Kidney epithelial cell (primary cell): ENCODE measurements around the gene NBEAL1. TPM values are rescaled to one million over a fixed set of nuclear protein-coding genes. Genes with fewer than 3 reads are reported as not detected.
"Not testable (repeated sequence)": the region's sequence is repeated elsewhere in the genome, so short reads cannot be mapped to it uniquely, and the experiment has no call there.

Experiments
- DNase-seq: peaks from one replicate; pipeline ENCODE4 v3.0.0-alpha.2; 2010; ENCODE audit warnings: low read depth
- H3K27me3 ChIP-seq: 2 replicates; pipeline ENCODE4 v1.6.0; 2011; ENCODE audit warnings: low read length; ENCODE audit not compliant: control insufficient read depth, insufficient read depth
- H3K36me3 ChIP-seq: 2 replicates; pipeline ENCODE4 v1.5.1; 2011; ENCODE audit warnings: low read length; ENCODE audit not compliant: control insufficient read depth, insufficient read depth
- H3K4me3 ChIP-seq: 2 replicates; pipeline ENCODE4 v1.5.1; 2011; ENCODE audit warnings: low read depth, mild to moderate bottlenecking, control low read depth, low read length
- CTCF ChIP-seq: IDR thresholded peaks from 2 replicates; pipeline ENCODE4 v1.5.1; 2011; ENCODE audit warnings: mild to moderate bottlenecking, moderate library complexity, low read length, control low read depth, inconsistent platforms; ENCODE audit not compliant: insufficient read depth, poor library complexity, severe bottlenecking
- total RNA-seq: library from RNA; depleted of rRNA; stranded (reverse); fragments of >200 nt; gene quantifications from 2 replicates; pipeline ENCODE4 v1.2.3, GENCODE V29; 2015

Gene NBEAL1
- total RNA-seq, 1 donor from 2014 or later: 16.0 TPM

GRCh38 chr2:203143391-203143790 is 128.7 kb downstream of the NBEAL1 start:
- TF ChIP-seq CTCF: no peak
- no peaks in the 10 kb centered on the region for H3K36me3 ChIP-seq
- DNase-seq: no peak
- no peak overlapping the region for H3K4me3 ChIP-seq
- H3K27me3 ChIP-seq: no peaks in the 10 kb centered on the region

GRCh38 chr2:203149194-203149593 is 134.5 kb downstream of the NBEAL1 start:
- DNase-seq: no peak
- no peaks in the 10 kb centered on the region for H3K27me3 ChIP-seq
- H3K36me3 ChIP-seq: no peaks in the 10 kb centered on the region
- no peak overlapping the region for H3K4me3 ChIP-seq
- no peak for TF ChIP-seq CTCF

DNA sequence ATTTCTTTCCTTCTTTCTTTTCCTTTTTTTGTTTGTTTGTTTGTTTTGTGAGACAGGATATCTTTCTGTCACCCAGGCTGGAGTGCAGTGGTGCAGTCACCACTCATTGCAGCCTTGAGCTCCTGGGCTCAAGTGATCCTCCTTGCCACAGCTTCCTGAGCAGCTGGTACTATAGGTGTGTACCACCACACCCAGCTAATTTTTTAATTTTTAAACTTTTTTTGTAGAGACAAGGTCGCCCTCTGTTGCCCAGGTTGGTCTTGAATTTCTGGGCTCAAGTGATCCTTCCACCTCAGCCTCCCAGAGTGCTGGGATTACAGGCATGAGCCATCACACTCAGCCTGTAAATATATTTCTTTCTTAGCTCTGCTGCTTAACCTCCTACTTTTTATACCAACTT is 140.7 kb downstream of the NBEAL1 start:
- no peaks in the 10 kb centered on the region for H3K36me3 ChIP-seq
- no peak for DNase-seq
- no peak overlapping the region for H3K4me3 ChIP-seq
- no peak for TF ChIP-seq CTCF
- no peaks in the 10 kb centered on the region for H3K27me3 ChIP-seq

- H3K27me3 ChIP-seq, H3K4me3 ChIP-seq: not testable (repeated sequence)
Observed at GRCh38 chr2:203162722-203163121, 148.0 kb downstream of the NBEAL1 start.

DNA sequence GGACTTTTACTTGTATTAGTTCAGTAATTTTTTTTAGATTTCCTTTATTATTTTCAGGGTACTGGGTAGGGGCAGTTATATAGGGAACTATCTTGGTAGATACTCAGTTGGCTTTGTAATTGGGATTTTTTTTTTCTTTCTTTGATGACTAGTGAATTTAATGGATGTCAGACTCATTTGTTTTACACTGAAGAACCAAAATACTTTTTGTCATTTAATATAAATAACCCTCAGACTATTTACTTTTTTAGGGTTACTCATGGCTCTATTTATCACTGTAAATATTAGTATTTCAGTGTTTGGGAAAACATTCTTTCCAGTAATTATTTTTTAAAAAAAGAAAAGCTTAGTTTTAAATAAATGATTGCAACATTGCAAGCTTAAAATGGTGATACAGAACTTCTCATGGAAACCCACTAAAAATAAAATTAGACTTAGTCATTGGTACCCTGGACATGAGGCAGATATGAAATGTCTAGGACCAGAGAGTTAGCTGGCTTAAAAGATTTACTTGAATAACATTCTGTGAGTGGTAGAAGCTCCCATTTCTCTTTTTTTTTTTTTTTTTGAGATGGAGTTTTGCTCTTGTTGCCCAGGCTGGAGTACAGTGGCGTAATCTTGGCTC is 149.7 kb downstream of the NBEAL1 start:
- no peak overlapping the region for H3K4me3 ChIP-seq
- TF ChIP-seq CTCF: no peak
- no peaks in the 10 kb centered on the region for H3K27me3 ChIP-seq
- no peaks in the 10 kb centered on the region for H3K36me3 ChIP-seq
- no peak for DNase-seq

More at GRCh38 chr2:203162722-203163121, 148.0 kb downstream of the NBEAL1 start:
- DNase-seq, H3K36me3 ChIP-seq: not testable (repeated sequence)

- Histone ChIP-seq H3K36me3 (no peaks in the 10 kb centered on the region), H3K4me3 (no peak overlapping the region), H3K27me3 (no peaks in the 10 kb centered on the region)
- TF ChIP-seq CTCF: no peak
- DNase-seq: no peak
Observed at GRCh38 chr2:203167751-203168150, 153.1 kb downstream of the NBEAL1 start.
